ENCODE measurements around the gene TDRD12. TPM values are rescaled to one million over a fixed set of nuclear protein-coding genes. Genes with fewer than 3 reads are reported as not detected.
"Not testable (repeated sequence)": the region's sequence is repeated elsewhere in the genome, so short reads cannot be mapped to it uniquely, and the experiment has no call there.

The TDRD12 gene
- total RNA-seq, 4 donors from 2014 or later: 0.39 to 2.4 (median 0.89) TPM; not detected in 1

DNA sequence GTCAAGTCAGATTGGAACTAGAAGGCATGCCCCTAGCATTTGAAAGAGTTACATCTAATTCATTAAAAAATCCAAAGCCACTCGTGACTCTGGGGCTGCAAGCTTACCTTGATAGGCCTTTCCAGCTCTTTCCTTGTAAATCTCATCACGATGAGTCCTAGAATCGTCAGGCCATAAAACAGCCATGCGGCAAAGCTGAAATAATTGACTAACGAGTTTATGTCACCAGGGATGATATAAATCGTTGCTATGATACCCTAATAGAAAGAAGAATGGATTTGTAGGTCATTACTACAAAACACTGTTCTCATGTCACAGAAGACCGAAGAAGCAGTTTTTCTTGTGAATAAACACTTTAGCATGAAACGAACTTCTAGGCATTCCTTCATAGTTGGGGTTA, 122.5 kb downstream of the TDRD12 start:
- no peak overlapping the region for H3K4me3 ChIP-seq (replicated peaks in 1 of 3)
- DNase-seq: no peak
- intact Hi-C loops (cut with DNase I): no loop called here
- H3K27me3 ChIP-seq: no peaks in the 10 kb centered on the region
- TF ChIP-seq POLR2A (IDR thresholded peaks at IDR 0.05): no peak
- TF ChIP-seq, protein P1, sequence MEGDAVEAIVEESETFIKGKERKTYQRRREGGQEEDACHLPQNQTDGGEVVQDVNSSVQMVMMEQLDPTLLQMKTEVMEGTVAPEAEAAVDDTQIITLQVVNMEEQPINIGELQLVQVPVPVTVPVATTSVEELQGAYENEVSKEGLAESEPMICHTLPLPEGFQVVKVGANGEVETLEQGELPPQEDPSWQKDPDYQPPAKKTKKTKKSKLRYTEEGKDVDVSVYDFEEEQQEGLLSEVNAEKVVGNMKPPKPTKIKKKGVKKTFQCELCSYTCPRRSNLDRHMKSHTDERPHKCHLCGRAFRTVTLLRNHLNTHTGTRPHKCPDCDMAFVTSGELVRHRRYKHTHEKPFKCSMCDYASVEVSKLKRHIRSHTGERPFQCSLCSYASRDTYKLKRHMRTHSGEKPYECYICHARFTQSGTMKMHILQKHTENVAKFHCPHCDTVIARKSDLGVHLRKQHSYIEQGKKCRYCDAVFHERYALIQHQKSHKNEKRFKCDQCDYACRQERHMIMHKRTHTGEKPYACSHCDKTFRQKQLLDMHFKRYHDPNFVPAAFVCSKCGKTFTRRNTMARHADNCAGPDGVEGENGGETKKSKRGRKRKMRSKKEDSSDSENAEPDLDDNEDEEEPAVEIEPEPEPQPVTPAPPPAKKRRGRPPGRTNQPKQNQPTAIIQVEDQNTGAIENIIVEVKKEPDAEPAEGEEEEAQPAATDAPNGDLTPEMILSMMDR (IDR thresholded peaks at IDR 0.05): no peak
- no peaks in the 10 kb centered on the region for H3K9me3 ChIP-seq
- H3K36me3 ChIP-seq: no peaks in the 10 kb centered on the region
- no peak overlapping the region for H3K27ac ChIP-seq
- no peaks in the 10 kb centered on the region for H3K4me1 ChIP-seq
- WGBS, 2 donors: 80 to 91% methylated on average over 8 of the region's 8 CpGs

DNA sequence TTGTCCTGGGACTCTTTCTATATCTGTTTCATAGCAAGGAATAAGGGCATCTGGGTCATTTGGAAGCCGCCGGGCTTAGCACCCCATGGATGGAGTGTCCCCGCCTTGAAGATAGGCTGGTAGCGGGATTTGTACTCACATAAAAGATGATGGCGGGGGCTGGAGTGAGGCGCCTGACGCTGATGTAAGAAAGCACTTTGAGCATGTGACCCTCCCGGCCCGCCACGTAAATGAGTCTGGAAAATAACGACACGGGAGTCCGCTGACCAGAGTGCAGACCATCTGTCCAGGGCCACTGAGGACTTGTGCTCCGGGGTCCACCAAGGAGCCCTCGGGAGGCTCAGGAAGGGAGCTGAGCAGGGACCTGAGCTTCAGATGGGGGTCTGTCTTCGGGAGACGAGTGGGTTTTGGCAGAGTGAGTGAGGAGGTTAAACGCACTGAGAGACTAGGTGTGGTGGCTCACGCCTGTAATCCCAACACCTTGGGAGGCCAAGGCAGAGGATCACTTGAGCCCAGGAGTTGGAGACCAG, 124.2 kb downstream of the TDRD12 start:
- Histone ChIP-seq H3K9me3 (no peaks in the 10 kb centered on the region), H3K4me1 (no peaks in the 10 kb centered on the region), H3K4me3 (replicated peaks in 1 of 3) (no peak overlapping the region), H3K36me3 (no peaks in the 10 kb centered on the region), H3K27ac (no peak overlapping the region), H3K27me3 (no peaks in the 10 kb centered on the region)
- WGBS, 2 donors: 94 to 95% methylated on average over 19 of the region's 19 CpGs
- TF ChIP-seq POLR2A (IDR thresholded peaks at IDR 0.05): no peak
- TF ChIP-seq, protein P1 (IDR thresholded peaks at IDR 0.05): no peak
- no peak for DNase-seq
- intact Hi-C loops (cut with DNase I): no loop called here

DNA sequence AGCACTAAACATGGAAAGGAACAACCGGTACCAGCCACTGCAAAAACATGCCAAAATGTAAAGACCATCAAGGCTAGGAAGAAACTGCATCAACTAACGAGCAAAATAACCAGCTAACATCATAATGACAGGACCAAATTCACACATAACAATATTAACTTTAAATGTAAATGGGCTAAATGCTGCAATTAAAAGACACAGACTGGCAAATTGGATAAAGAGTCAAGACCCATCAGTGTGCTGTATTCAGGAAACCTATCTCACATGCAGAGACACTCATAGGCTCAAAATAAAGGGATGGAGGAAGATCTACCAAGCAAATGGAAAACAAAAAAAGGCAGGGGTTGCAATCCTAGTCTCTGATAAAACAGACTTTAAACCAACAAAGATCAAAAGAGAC, 128.5 kb downstream of the TDRD12 start:
- 67 to 70% methylated on average over 1 to 2 of the region's 2 CpGs for WGBS, 2 donors
- H3K27me3 ChIP-seq; H3K36me3 ChIP-seq; H3K27ac ChIP-seq; H3K9me3 ChIP-seq; DNase-seq; H3K4me1 ChIP-seq; intact Hi-C loops (cut with DNase I); H3K4me3 ChIP-seq (replicated peaks in 1 of 3): not testable (repeated sequence)

DNA sequence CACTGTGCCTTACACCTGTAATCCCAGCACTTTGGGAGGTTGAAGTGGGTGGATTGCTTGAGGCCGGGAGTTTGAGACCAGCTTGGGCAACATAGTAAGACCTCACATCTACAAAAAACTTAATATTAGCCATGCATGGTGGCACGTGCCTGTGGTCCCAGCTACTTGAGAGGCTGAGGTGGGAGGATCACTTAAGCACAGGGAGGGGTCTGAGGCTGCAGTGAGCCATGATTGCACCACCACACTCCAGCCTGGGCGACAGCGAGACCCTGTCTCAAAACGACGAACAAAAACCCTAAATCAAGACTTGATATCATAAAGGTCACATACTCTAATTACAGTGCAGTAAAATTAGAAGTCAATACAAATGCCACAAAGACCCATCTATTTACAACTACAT, 132.6 kb downstream of the TDRD12 start:
- 87 to 95% methylated on average over 6 of the region's 6 CpGs for WGBS, 2 donors
- no peak overlapping the region for H3K4me3 ChIP-seq (replicated peaks in 1 of 3)

DNA sequence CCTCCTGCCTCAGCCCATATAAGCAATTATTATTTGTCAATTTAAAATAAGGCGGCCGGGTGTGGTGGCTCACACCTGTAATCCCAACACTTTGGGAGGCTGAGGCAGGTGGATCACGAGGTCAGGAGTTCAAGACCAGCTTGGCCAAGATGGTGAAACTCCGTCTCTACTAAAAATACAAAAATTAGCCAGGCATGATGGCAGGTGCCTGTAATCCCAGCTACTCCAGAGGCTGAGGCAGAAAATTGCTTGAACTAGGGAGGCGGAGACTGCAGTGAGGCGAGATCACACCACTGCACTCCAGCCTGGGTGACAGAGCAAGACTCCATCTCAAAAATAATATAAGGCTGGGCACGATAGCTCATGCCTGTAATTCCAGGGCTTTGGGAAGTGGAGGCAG, 137.3 kb downstream of the TDRD12 start:
- 94% methylated on average over 7 of the region's 7 CpGs for WGBS, 2 donors
- not testable (repeated sequence) for H3K27ac ChIP-seq

More for the DNA sequence above, 132.6 kb downstream of the TDRD12 start:
- DNase-seq: no peak
- H3K36me3 ChIP-seq: no peaks in the 10 kb centered on the region
- no peaks in the 10 kb centered on the region for H3K4me1 ChIP-seq
- intact Hi-C loops (cut with DNase I): no loop called here
- TF ChIP-seq, protein P1 (IDR thresholded peaks at IDR 0.05): no peak
- TF ChIP-seq POLR2A (IDR thresholded peaks at IDR 0.05): no peak
- no peaks in the 10 kb centered on the region for H3K9me3 ChIP-seq
- H3K27me3 ChIP-seq: no peaks in the 10 kb centered on the region
- no peak overlapping the region for H3K27ac ChIP-seq

DNA sequence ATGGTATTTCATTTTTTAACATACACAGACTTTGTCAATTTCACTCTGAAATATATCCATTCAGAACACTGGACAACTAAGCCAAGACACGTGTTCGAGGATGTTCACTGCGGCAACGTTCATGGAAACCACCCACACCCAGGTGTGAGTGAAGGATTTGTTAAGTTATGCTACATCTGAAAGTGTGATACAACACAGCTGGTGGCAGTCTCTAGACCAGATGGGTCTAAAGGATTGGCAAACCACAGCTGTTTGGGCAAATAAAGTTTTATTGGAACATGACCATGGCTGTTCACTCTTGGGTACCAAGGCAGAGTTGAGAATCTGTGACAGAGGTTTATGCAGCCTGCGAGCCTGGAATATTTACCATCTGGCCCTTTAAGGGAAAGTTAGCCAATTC, 138.0 kb downstream of the TDRD12 start:
- TF ChIP-seq POLR2A (IDR thresholded peaks at IDR 0.05): no peak
- TF ChIP-seq, protein P1 (IDR thresholded peaks at IDR 0.05): no peak
- H3K36me3 ChIP-seq: no peaks in the 10 kb centered on the region
- H3K27ac ChIP-seq: no peak overlapping the region
- no peak overlapping the region for H3K4me3 ChIP-seq (replicated peaks in 1 of 3)
- 91 to 93% methylated on average over 5 of the region's 5 CpGs for WGBS, 2 donors
- DNase-seq: no peak
- no peaks in the 10 kb centered on the region for H3K27me3 ChIP-seq
- H3K9me3 ChIP-seq: no peaks in the 10 kb centered on the region
- intact Hi-C loops (cut with DNase I): no loop called here
- peaks cover 0 to 4% of the 10 kb centered on the region in 2 donors for H3K4me1 ChIP-seq

More for the DNA sequence above, 137.3 kb downstream of the TDRD12 start:
- H3K27me3 ChIP-seq; H3K4me1 ChIP-seq; H3K4me3 ChIP-seq (replicated peaks in 1 of 3); H3K36me3 ChIP-seq; DNase-seq; H3K9me3 ChIP-seq; intact Hi-C loops (cut with DNase I): not testable (repeated sequence)

Measured in thyroid gland (tissue), 4 donors.